Measurements from ENCODE around the gene NKD2. TPM values are rescaled to one million over a fixed set of nuclear protein-coding genes. Genes with fewer than 3 reads are reported as not detected.

The NKD2 gene
- total and polyA plus RNA-seq, 9 of the 15 experiments (the other 6 are each of a cell fraction or from before 2014, with no cell fraction given) = 0.09 to 0.64 (median 0.27) TPM; not detected in 5

- TF ChIP-seq ZNF165 (CRISPR knock-in tag; IDR thresholded peaks at IDR 0.05; ENCODE audit: borderline replicate concordance) (no peak), TARDBP (IDR thresholded peaks at IDR 0.05) (no peak), ZNF551 (CRISPR knock-in tag; IDR thresholded peaks at IDR 0.05) (no peak), ZFPM2 (CRISPR knock-in tag; IDR thresholded peaks at IDR 0.05) (no peak), SAFB (IDR thresholded peaks at IDR 0.05; ENCODE audit: borderline replicate concordance, low read depth, low read length) (no peak), BRF1 (IDR thresholded peaks at IDR 0.05; ENCODE audit: borderline replicate concordance, extremely low read depth, insufficient read length) (no peak), ZNF445 (CRISPR knock-in tag; IDR thresholded peaks at IDR 0.05; ENCODE audit: low read depth) (no peak), MAFK (IDR thresholded peaks at IDR 0.05; ENCODE audit: low read length) (no peak), MED1 (CRISPR knock-in tag; IDR thresholded peaks at IDR 0.05; ENCODE audit: borderline replicate concordance) (no peak), TAF1 (IDR thresholded peaks at IDR 0.05; ENCODE audit: control insufficient read depth, extremely low read depth, insufficient read depth, low read length, severe bottlenecking) (no peak), ZNF146 (CRISPR knock-in tag; IDR thresholded peaks at IDR 0.05; ENCODE audit: unreplicated experiment) (no peak), FOXM1 (IDR thresholded peaks at IDR 0.05; ENCODE audit: low read depth) (no peak), FOXM1 (CRISPR knock-in tag; IDR thresholded peaks at IDR 0.05; ENCODE audit: low read depth) (no peak), PCBP2 (IDR thresholded peaks at IDR 0.05; ENCODE audit: low read depth, low read length, poor library complexity, severe bottlenecking) (no peak), JUND (IDR thresholded peaks at IDR 0.05; ENCODE audit: borderline replicate concordance, low read depth, low read length) (no peak), JUND (tag; IDR thresholded peaks at IDR 0.05; ENCODE audit: borderline replicate concordance, low read depth, low read length) (no peak), SIN3B (IDR thresholded peaks at IDR 0.05; ENCODE audit: low read depth) (no peak), JUN (IDR thresholded peaks at IDR 0.05; ENCODE audit: borderline replicate concordance, low read depth, low read length) (no peak), JUN (CRISPR knock-in tag; IDR thresholded peaks at IDR 0.05; ENCODE audit: borderline replicate concordance) (no peak)
- TF ChIP-seq, protein P1, sequence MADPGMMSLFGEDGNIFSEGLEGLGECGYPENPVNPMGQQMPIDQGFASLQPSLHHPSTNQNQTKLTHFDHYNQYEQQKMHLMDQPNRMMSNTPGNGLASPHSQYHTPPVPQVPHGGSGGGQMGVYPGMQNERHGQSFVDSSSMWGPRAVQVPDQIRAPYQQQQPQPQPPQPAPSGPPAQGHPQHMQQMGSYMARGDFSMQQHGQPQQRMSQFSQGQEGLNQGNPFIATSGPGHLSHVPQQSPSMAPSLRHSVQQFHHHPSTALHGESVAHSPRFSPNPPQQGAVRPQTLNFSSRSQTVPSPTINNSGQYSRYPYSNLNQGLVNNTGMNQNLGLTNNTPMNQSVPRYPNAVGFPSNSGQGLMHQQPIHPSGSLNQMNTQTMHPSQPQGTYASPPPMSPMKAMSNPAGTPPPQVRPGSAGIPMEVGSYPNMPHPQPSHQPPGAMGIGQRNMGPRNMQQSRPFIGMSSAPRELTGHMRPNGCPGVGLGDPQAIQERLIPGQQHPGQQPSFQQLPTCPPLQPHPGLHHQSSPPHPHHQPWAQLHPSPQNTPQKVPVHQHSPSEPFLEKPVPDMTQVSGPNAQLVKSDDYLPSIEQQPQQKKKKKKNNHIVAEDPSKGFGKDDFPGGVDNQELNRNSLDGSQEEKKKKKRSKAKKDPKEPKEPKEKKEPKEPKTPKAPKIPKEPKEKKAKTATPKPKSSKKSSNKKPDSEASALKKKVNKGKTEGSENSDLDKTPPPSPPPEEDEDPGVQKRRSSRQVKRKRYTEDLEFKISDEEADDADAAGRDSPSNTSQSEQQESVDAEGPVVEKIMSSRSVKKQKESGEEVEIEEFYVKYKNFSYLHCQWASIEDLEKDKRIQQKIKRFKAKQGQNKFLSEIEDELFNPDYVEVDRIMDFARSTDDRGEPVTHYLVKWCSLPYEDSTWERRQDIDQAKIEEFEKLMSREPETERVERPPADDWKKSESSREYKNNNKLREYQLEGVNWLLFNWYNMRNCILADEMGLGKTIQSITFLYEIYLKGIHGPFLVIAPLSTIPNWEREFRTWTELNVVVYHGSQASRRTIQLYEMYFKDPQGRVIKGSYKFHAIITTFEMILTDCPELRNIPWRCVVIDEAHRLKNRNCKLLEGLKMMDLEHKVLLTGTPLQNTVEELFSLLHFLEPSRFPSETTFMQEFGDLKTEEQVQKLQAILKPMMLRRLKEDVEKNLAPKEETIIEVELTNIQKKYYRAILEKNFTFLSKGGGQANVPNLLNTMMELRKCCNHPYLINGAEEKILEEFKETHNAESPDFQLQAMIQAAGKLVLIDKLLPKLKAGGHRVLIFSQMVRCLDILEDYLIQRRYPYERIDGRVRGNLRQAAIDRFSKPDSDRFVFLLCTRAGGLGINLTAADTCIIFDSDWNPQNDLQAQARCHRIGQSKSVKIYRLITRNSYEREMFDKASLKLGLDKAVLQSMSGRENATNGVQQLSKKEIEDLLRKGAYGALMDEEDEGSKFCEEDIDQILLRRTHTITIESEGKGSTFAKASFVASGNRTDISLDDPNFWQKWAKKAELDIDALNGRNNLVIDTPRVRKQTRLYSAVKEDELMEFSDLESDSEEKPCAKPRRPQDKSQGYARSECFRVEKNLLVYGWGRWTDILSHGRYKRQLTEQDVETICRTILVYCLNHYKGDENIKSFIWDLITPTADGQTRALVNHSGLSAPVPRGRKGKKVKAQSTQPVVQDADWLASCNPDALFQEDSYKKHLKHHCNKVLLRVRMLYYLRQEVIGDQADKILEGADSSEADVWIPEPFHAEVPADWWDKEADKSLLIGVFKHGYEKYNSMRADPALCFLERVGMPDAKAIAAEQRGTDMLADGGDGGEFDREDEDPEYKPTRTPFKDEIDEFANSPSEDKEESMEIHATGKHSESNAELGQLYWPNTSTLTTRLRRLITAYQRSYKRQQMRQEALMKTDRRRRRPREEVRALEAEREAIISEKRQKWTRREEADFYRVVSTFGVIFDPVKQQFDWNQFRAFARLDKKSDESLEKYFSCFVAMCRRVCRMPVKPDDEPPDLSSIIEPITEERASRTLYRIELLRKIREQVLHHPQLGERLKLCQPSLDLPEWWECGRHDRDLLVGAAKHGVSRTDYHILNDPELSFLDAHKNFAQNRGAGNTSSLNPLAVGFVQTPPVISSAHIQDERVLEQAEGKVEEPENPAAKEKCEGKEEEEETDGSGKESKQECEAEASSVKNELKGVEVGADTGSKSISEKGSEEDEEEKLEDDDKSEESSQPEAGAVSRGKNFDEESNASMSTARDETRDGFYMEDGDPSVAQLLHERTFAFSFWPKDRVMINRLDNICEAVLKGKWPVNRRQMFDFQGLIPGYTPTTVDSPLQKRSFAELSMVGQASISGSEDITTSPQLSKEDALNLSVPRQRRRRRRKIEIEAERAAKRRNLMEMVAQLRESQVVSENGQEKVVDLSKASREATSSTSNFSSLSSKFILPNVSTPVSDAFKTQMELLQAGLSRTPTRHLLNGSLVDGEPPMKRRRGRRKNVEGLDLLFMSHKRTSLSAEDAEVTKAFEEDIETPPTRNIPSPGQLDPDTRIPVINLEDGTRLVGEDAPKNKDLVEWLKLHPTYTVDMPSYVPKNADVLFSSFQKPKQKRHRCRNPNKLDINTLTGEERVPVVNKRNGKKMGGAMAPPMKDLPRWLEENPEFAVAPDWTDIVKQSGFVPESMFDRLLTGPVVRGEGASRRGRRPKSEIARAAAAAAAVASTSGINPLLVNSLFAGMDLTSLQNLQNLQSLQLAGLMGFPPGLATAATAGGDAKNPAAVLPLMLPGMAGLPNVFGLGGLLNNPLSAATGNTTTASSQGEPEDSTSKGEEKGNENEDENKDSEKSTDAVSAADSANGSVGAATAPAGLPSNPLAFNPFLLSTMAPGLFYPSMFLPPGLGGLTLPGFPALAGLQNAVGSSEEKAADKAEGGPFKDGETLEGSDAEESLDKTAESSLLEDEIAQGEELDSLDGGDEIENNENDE (IDR thresholded peaks at IDR 0.05; ENCODE audit: low read depth, low read length) = no peak
These were observed 26.4 kb downstream of the NKD2 start (continued) for GRCh38 chr5:1034986-1035385.

Measured in K562 (cell line).